GM23338 (cell line): Measurements from ENCODE around the gene PTOV1. TPM values are rescaled to one million over a fixed set of nuclear protein-coding genes. Genes with fewer than 3 reads are reported as not detected.

Source experiments
- ATAC-seq: fragments of 200-7000 bp; cut with Tn5 transposase; 3 replicates; pipeline ENCODE4 v1.9.1; 2020
- DNase-seq: peaks from one replicate; pipeline ENCODE4 v3.0.0-alpha.2; 2015; ENCODE audit warnings: low spot score
- H2AFZ ChIP-seq: fragments of 200-600 bp; sonication (generic); 2 replicates; pipeline ENCODE4 v1.8.0; 2016; ENCODE audit warnings: antibody characterized with exemption, mild to moderate bottlenecking, moderate library complexity
- H3F3A ChIP-seq: fragments of 200-600 bp; sonication (generic); replicated peaks from 2 replicates; pipeline ENCODE4 v1.8.0; 2017; ENCODE audit warnings: antibody characterized with exemption, mixed run types, low read depth
- H3K27ac ChIP-seq: fragments of 200-600 bp; sonication (generic); 2 replicates; pipeline ENCODE4 v1.6.1; 2016; ENCODE audit warnings: low read depth
- H3K27me3 ChIP-seq: fragments of 200-600 bp; sonication (generic); 2 replicates; pipeline ENCODE4 v1.8.0; 2016; ENCODE audit warnings: mild to moderate bottlenecking, mixed run types, moderate library complexity; ENCODE audit not compliant: insufficient read depth
- H3K36me3 ChIP-seq: fragments of 200-600 bp; sonication (generic); 2 replicates; pipeline ENCODE4 v1.8.0; 2016; ENCODE audit warnings: mild to moderate bottlenecking; ENCODE audit not compliant: insufficient read depth
- H3K4me1 ChIP-seq: fragments of 200-600 bp; sonication (generic); 2 replicates; pipeline ENCODE4 v1.8.0; 2016; ENCODE audit warnings: mild to moderate bottlenecking, moderate library complexity; ENCODE audit not compliant: insufficient read depth
- H3K4me2 ChIP-seq: fragments of 200-600 bp; sonication (generic); 2 replicates; pipeline ENCODE4 v1.7.1; 2017; ENCODE audit warnings: mixed run types
- H3K4me3 ChIP-seq: fragments of 200-600 bp; sonication (generic); 2 replicates; pipeline ENCODE4 v1.6.1; 2016; ENCODE audit warnings: mixed run types
- H3K79me2 ChIP-seq: fragments of 200-600 bp; sonication (generic); replicated peaks from 2 replicates; pipeline ENCODE4 v1.8.0; 2017; ENCODE audit warnings: mild to moderate bottlenecking; ENCODE audit not compliant: insufficient read depth
- H3K9me2 ChIP-seq: fragments of 200-600 bp; sonication (generic); 2 replicates; pipeline ENCODE4 v1.8.0; 2017; ENCODE audit not compliant: insufficient read depth
- H4K20me1 ChIP-seq: fragments of 200-600 bp; sonication (generic); replicated peaks from 2 replicates; pipeline ENCODE4 v1.8.0; 2017; ENCODE audit warnings: mild to moderate bottlenecking; ENCODE audit not compliant: insufficient read depth
- H3K27ac Mint-ChIP-seq: 2 replicates; pipeline ENCODE4 v1.8.0; 2020; ENCODE audit warnings: inconsistent platforms, mild to moderate bottlenecking, moderate library complexity, mixed read lengths
- H3K27me3 Mint-ChIP-seq: 3 replicates; pipeline ENCODE4 v1.8.0; 2022; ENCODE audit warnings: low read depth, mild to moderate bottlenecking, moderate library complexity, mixed read lengths, inconsistent platforms; ENCODE audit not compliant: insufficient read depth, poor library complexity
- H3K36me3 Mint-ChIP-seq: 3 replicates; pipeline ENCODE4 v1.8.0; 2021; ENCODE audit warnings: low read depth, mild to moderate bottlenecking, inconsistent platforms, moderate library complexity, mixed read lengths
- H3K4me1 Mint-ChIP-seq: 3 replicates; pipeline ENCODE4 v1.8.0; 2020; ENCODE audit warnings: mild to moderate bottlenecking, inconsistent platforms, mixed read lengths
- H3K4me3 Mint-ChIP-seq: 3 replicates; pipeline ENCODE4 v1.8.0; 2021; ENCODE audit warnings: moderate library complexity, mild to moderate bottlenecking, inconsistent platforms, mixed read lengths
- H3K9me3 Mint-ChIP-seq: 3 replicates; pipeline ENCODE4 v1.8.0; 2020; ENCODE audit warnings: moderate library complexity, mild to moderate bottlenecking, inconsistent platforms, mixed read lengths
- CREB1 ChIP-seq: fragments of 250-450 bp; sonication (Bioruptor Pico); IDR thresholded peaks from 2 replicates; pipeline ENCODE4 v1.5.0; 2020; ENCODE audit warnings: low read depth, mild to moderate bottlenecking, moderate library complexity
- CTCF ChIP-seq, 2 experiments: fragments of 200-600 bp in 1 of 2; sonication (generic) in 1 of 2; conservative IDR thresholded peaks; 2 replicates each; pipeline versions ENCODE4 v1.5.1 to v1.6.1; 2016 to 2017; ENCODE audit warnings: antibody characterized with exemption in 2 of 2, low read depth in 2 of 2, mild to moderate bottlenecking in 2 of 2, moderate library complexity in 1 of 2
- ETS1 ChIP-seq: IDR thresholded peaks from 2 replicates; pipeline ENCODE4 v1.6.1; 2016; ENCODE audit warnings: antibody characterized with exemption
- EZH2 ChIP-seq: fragments of 200-600 bp; sonication (generic); IDR thresholded peaks from one replicate; pipeline ENCODE4 v1.8.0; 2017; ENCODE audit warnings: antibody characterized with exemption, mild to moderate bottlenecking, low read depth; ENCODE audit not compliant: unreplicated experiment
- EZH2phosphoT487 ChIP-seq: fragments of 200-600 bp; sonication (generic); IDR thresholded peaks from one replicate; pipeline ENCODE4 v1.8.1; 2018; ENCODE audit warnings: antibody characterized with exemption; ENCODE audit not compliant: unreplicated experiment
- JUNB ChIP-seq: IDR thresholded peaks from one replicate; pipeline ENCODE4 v1.6.1; 2016; ENCODE audit warnings: antibody characterized with exemption; ENCODE audit not compliant: unreplicated experiment
- NANOG ChIP-seq: IDR thresholded peaks from 2 replicates; pipeline ENCODE4 v1.6.1; 2016; ENCODE audit warnings: antibody characterized with exemption, borderline replicate concordance
- POLR2AphosphoS5 ChIP-seq: IDR thresholded peaks from 2 replicates; pipeline ENCODE4 v1.6.1; 2016; ENCODE audit warnings: antibody characterized with exemption, low read depth
- REST ChIP-seq: IDR thresholded peaks from one replicate; pipeline ENCODE4 v1.6.1; 2018; ENCODE audit warnings: antibody characterized with exemption; ENCODE audit not compliant: unreplicated experiment
- STAT1 ChIP-seq: IDR thresholded peaks from one replicate; pipeline ENCODE4 v1.6.1; 2016; ENCODE audit warnings: antibody characterized with exemption; ENCODE audit not compliant: unreplicated experiment
- ZNF114 ChIP-seq: fragments of 250-450 bp; sonication (Bioruptor Pico); IDR thresholded peaks from 2 replicates; pipeline ENCODE4 v1.5.0; 2020; ENCODE audit warnings: mild to moderate bottlenecking, moderate library complexity
- ZNF331 ChIP-seq: fragments of 250-450 bp; sonication (Bioruptor Pico); IDR thresholded peaks from 2 replicates; pipeline ENCODE4 v1.5.0; 2020; ENCODE audit warnings: low read depth, mild to moderate bottlenecking, moderate library complexity
- ZNF462 ChIP-seq: fragments of 250-450 bp; sonication (Bioruptor Pico); IDR thresholded peaks from 2 replicates; pipeline ENCODE4 v1.5.0; 2020; ENCODE audit warnings: mild to moderate bottlenecking, moderate library complexity
- polyA plus RNA-seq: library from polyadenylated mRNA; unstranded; fragments of >200 nt; fragmentation: Nextera tagmentation; extraction: Ambion mirVana; gene quantifications from 2 replicates; pipeline ENCODE4 v1.2.1, GENCODE V29; 2016
- total RNA-seq: library from RNA; depleted of rRNA; stranded (reverse); fragments of >200 nt; shearing (Covaris generic); gene quantifications from 2 replicates; pipeline ENCODE4 v1.2.3, GENCODE V29; 2014

PTOV1 gene
- total and polyA plus RNA-seq, 2 experiments from 2014 or later = 188 to 209 TPM

GRCh38 chr19:49855277-49855675 is 4.3 kb downstream of the PTOV1 start:
- no peak overlapping the region for H3K27ac ChIP-seq
- Mint-ChIP-seq H3K27me3 (peaks cover 52% of the 10 kb centered on the region), H3K36me3 (peaks cover 65% of the 10 kb centered on the region), H3K27ac (no peak overlapping the region), H3K4me1 (peaks cover 15% of the 10 kb centered on the region), H3K9me3 (peaks cover 4% of the 10 kb centered on the region; the same call in 2 of the 3 replicates), H3K4me3 (no peak overlapping the region; the same call in 2 of the 3 replicates)
- H3K79me2 ChIP-seq = peaks cover 24% of the 10 kb centered on the region
- no peak overlapping the region for H2AFZ ChIP-seq
- H3K4me1 ChIP-seq = peaks cover 16% of the 10 kb centered on the region
- H3F3A ChIP-seq = peaks cover 57% of the 10 kb centered on the region
- TF ChIP-seq ZNF331 (CRISPR knock-in tag) = no peak
- TF ChIP-seq JUNB = no peak
- no peak for TF ChIP-seq NANOG
- TF ChIP-seq REST = no peak
- TF ChIP-seq EZH2phosphoT487 = no peak
- TF ChIP-seq ZNF462 = no peak
- TF ChIP-seq CTCF (conservative IDR thresholded peaks at IDR 0.05; ENCODE audit: low read depth in 2 of 2) = no peak
- TF ChIP-seq STAT1 = no peak
- no peak for TF ChIP-seq ZNF114 (CRISPR knock-in tag)
- TF ChIP-seq POLR2AphosphoS5 = no peak
- TF ChIP-seq ETS1 = no peak
- no peak for TF ChIP-seq CREB1 (CRISPR knock-in tag)
- TF ChIP-seq EZH2 = no peak
- H3K4me2 ChIP-seq = no peak overlapping the region
- no peak for ATAC-seq
- peaks cover 23% of the 10 kb centered on the region for H4K20me1 ChIP-seq
- H3K4me3 ChIP-seq = no peak overlapping the region
- no peaks in the 10 kb centered on the region for H3K9me2 ChIP-seq
- DNase-seq = no peak
- H3K36me3 ChIP-seq = no peaks in the 10 kb centered on the region; the same call in 1 of the 2 replicates
- H3K27me3 ChIP-seq = no peaks in the 10 kb centered on the region
